HCT116 (cell line): ENCODE results near the gene CAMK1D. TPM values are rescaled to one million over a fixed set of nuclear protein-coding genes. Genes with fewer than 3 reads are reported as not detected.

Experiments
- ATAC-seq: fragments of 200-7000 bp; cut with Tn5 transposase; 2 replicates; pipeline ENCODE4 v1.9.1; 2020; ENCODE audit warnings: mild to moderate bottlenecking, moderate library complexity
- BruUV-seq: library from RNA; stranded (reverse); fragments of 400-500 nt; replicated peaks from 2 replicates; lab custom pipeline; 2021; lab: Mats Ljungman, UMichigan
- CTCF ChIA-PET: fragments of 300-600 bp; sonication (Branson Sonifier 250); formaldehyde crosslinking; loops from one replicate; lab custom pipeline; 2021; ENCODE audit warnings: antibody characterized with exemption; lab: Charles Lee
- POLR2A ChIA-PET: fragments of 300-600, 350-600 bp; sonication (Branson Sonifier 250); formaldehyde crosslinking; loops from one replicate; lab custom pipeline; 2021; ENCODE audit warnings: antibody characterized with exemption; lab: Charles Lee
- RAD21 ChIA-PET, 2 experiments: fragments of 300-600 bp; sonication (Branson Sonifier 250); formaldehyde crosslinking; loops; one replicate each; lab custom pipeline; 2023; ENCODE audit warnings: low total read pairs in 2 of 2; ENCODE audit not compliant: uncharacterized antibody in 2 of 2, unreplicated experiment in 2 of 2, low non-redundant PET in 1 of 2; lab: Charles Lee
- DNase-seq: peaks from one replicate; pipeline ENCODE4 v3.0.0-alpha.2; 2010; ENCODE audit warnings: low read depth, low spot score
- H2AFZ ChIP-seq: fragments of 200-600 bp; shearing (Covaris generic), sonication (generic); 2 replicates; pipeline ENCODE4 v1.6.1; 2017; ENCODE audit warnings: low read depth, mixed run types, mixed read lengths, antibody characterized with exemption, low read length; ENCODE audit not compliant: poor library complexity, severe bottlenecking
- H3K27ac ChIP-seq: 2 replicates; pipeline ENCODE4 v1.5.1; 2012; ENCODE audit warnings: low read depth, low read length
- H3K27me3 ChIP-seq: fragments of 200-600 bp; sonication (generic); 2 replicates; pipeline ENCODE4 v1.6.1; 2016; ENCODE audit warnings: mixed run types, low read length, mixed read lengths; ENCODE audit not compliant: insufficient read depth
- H3K36me3 ChIP-seq, 2 experiments: fragments of 200-500 bp in 1 of 2; fragments of 200-600 bp in 1 of 2; sonication (Bioruptor generic) in 1 of 2; sonication (generic) in 1 of 2; 2 replicates each; pipeline versions ENCODE4 v1.5.1 to v1.6.1; 2014 to 2016; ENCODE audit warnings: low read length in 2 of 2, inconsistent platforms in 1 of 2, mixed read lengths in 1 of 2, mixed run types in 1 of 2; ENCODE audit not compliant: insufficient read depth in 2 of 2, control insufficient read depth in 1 of 2
- H3K4me1 ChIP-seq, 2 experiments: fragments of 200-600 bp in 1 of 2; sonication (generic) in 1 of 2; 2 replicates each; pipeline versions ENCODE4 v1.5.1 to v1.6.1; 2012 to 2017; ENCODE audit warnings: low read length in 2 of 2, inconsistent platforms in 1 of 2, mild to moderate bottlenecking in 1 of 2, mixed read lengths in 1 of 2, mixed run types in 1 of 2, moderate library complexity in 1 of 2; ENCODE audit not compliant: insufficient read depth in 2 of 2, control insufficient read depth in 1 of 2
- H3K4me2 ChIP-seq: fragments of 200-600 bp; sonication (generic); 2 replicates; pipeline ENCODE4 v1.6.1; 2017; ENCODE audit warnings: mixed run types, low read length, mixed read lengths
- H3K4me3 ChIP-seq, 2 experiments: fragments of 200-600 bp in 1 of 2; sonication (generic) in 1 of 2; replicated peaks in 1 of 2; 2 replicates each; pipeline ENCODE4 v1.5.1; 2011 to 2016; ENCODE audit warnings: low read length in 2 of 2, control low read depth in 1 of 2, low read depth in 1 of 2, mild to moderate bottlenecking in 1 of 2, mixed read lengths in 1 of 2, mixed run types in 1 of 2
- H3K79me2 ChIP-seq: fragments of 200-600 bp; sonication (generic); 2 replicates; pipeline ENCODE4 v1.6.1; 2017; ENCODE audit warnings: mild to moderate bottlenecking, mixed run types, low read length, moderate library complexity, mixed read lengths; ENCODE audit not compliant: insufficient read depth
- H3K9ac ChIP-seq: fragments of 200-600 bp; sonication (generic); 2 replicates; pipeline ENCODE4 v1.6.1; 2016; ENCODE audit warnings: low read length, mixed read lengths
- H3K9me2 ChIP-seq: fragments of 200-600 bp; sonication (generic), shearing (Covaris generic); 2 replicates; pipeline ENCODE4 v1.6.1; 2017; ENCODE audit warnings: mixed run types, mild to moderate bottlenecking, moderate library complexity; ENCODE audit not compliant: insufficient read depth
- H3K9me3 ChIP-seq, 2 experiments: fragments of 200-500 bp in 1 of 2; fragments of 200-600 bp in 1 of 2; sonication (Bioruptor generic) in 1 of 2; sonication (generic) in 1 of 2; 2 replicates each; pipeline ENCODE4 v1.6.1; 2014 to 2017; ENCODE audit warnings: low read length in 2 of 2, mixed read lengths in 2 of 2, inconsistent platforms in 1 of 2, low read depth in 1 of 2, mild to moderate bottlenecking in 1 of 2, mixed run types in 1 of 2, moderate library complexity in 1 of 2; ENCODE audit not compliant: control insufficient read depth in 1 of 2, insufficient read depth in 1 of 2
- H4K20me1 ChIP-seq: fragments of 200-600 bp; sonication (generic), shearing (Covaris generic); 2 replicates; pipeline ENCODE4 v1.6.1; 2017; ENCODE audit warnings: mixed run types, mild to moderate bottlenecking, moderate library complexity; ENCODE audit not compliant: insufficient read depth
- CEBPB ChIP-seq: IDR thresholded peaks from 2 replicates; pipeline ENCODE4 v1.6.1; 2012; ENCODE audit warnings: low read depth
- ELF1 ChIP-seq: IDR thresholded peaks from 2 replicates; pipeline ENCODE4 v1.6.1; 2012; ENCODE audit warnings: low read depth, borderline replicate concordance
- EZH2phosphoT487 ChIP-seq: fragments of 200-600 bp; IDR thresholded peaks from 2 replicates; pipeline ENCODE4 v1.6.1; 2018; ENCODE audit warnings: antibody characterized with exemption, borderline replicate concordance
- RAD21 ChIP-seq: IDR thresholded peaks from 2 replicates; pipeline ENCODE4 v1.6.1; 2012; ENCODE audit warnings: low read depth, mild to moderate bottlenecking
- REST ChIP-seq: IDR thresholded peaks from 2 replicates; pipeline ENCODE4 v1.6.1; 2012; ENCODE audit warnings: low read depth
- SIN3A ChIP-seq: IDR thresholded peaks from 2 replicates; pipeline ENCODE4 v1.6.1; 2012; ENCODE audit warnings: low read depth
- SRF ChIP-seq: IDR thresholded peaks from 2 replicates; pipeline ENCODE4 v1.6.1; 2012; ENCODE audit warnings: low read depth
- ZFX ChIP-seq: fragments of 450-650 bp; IDR thresholded peaks from 2 replicates; pipeline ENCODE4 v1.6.1; 2017
- ZNF274 ChIP-seq: fragments of 200-500 bp; sonication (Bioruptor generic); IDR thresholded peaks from 2 replicates; pipeline ENCODE4 v1.6.1; 2014; ENCODE audit warnings: mild to moderate bottlenecking, low read depth, low read length, inconsistent platforms
- intact Hi-C: fragments of 100-400 bp; cut with micrococcal nuclease; formaldehyde crosslinking; loops from 2 replicates; pipeline ENCODE4 v1.10.0; 2022
- total RNA-seq: library from RNA; stranded (reverse); gene quantifications from one replicate; pipeline ENCODE4 v1.2.1, GENCODE V29; 2021; ENCODE audit not compliant: unreplicated experiment

CAMK1D gene
- total RNA-seq, 1 experiment from 2014 or later, result 9.6 TPM

GRCh38 chr10:12823328-12823727, 474.0 kb downstream of the CAMK1D start:
- Histone ChIP-seq H3K27me3 (no peaks in the 10 kb centered on the region), H3K4me1 (no peaks in the 10 kb centered on the region), H3K9ac (no peak overlapping the region), H2AFZ (no peak overlapping the region), H3K9me3 (no peaks in the 10 kb centered on the region), H3K79me2 (no peaks in the 10 kb centered on the region), H3K36me3 (no peaks in the 10 kb centered on the region), H3K27ac (no peak overlapping the region), H3K9me2 (no peaks in the 10 kb centered on the region), H3K4me3 (no peak overlapping the region), H4K20me1 (no peaks in the 10 kb centered on the region), H3K4me2 (no peak overlapping the region)
- intact Hi-C loops, result no loop called here
- BruUV-seq, result no TSS peak
- ChIA-PET RAD21 (no interaction called here), POLR2A (no interaction called here), CTCF (no interaction called here)
- ATAC-seq, result no peak
- no peak for TF ChIP-seq ZNF274
- TF ChIP-seq ZFX, result no peak
- TF ChIP-seq RAD21, result no peak
- TF ChIP-seq SRF, result no peak
- TF ChIP-seq REST, result no peak
- no peak for TF ChIP-seq SIN3A
- TF ChIP-seq CEBPB, result no peak
- no peak for DNase-seq

GRCh38 chr10:12825260-12825849, 476.0 kb downstream of the CAMK1D start:
- Histone ChIP-seq H3K4me3 (no peak overlapping the region), H3K4me2 (no peak overlapping the region), H3K27me3 (no peaks in the 10 kb centered on the region), H3K4me1 (no peaks in the 10 kb centered on the region), H3K9me2 (no peaks in the 10 kb centered on the region), H3K36me3 (no peaks in the 10 kb centered on the region), H4K20me1 (no peaks in the 10 kb centered on the region), H3K27ac (no peak overlapping the region), H3K9me3 (no peaks in the 10 kb centered on the region), H3K79me2 (no peaks in the 10 kb centered on the region), H2AFZ (no peak overlapping the region), H3K9ac (no peak overlapping the region)
- POLR2A ChIA-PET, result no interaction called here
- TF ChIP-seq CEBPB (no peak), ZFX (no peak), REST (no peak), EZH2phosphoT487 (no peak), ELF1 (no peak), ZNF274 (no peak)
- RAD21 ChIA-PET, result no interaction called here
- intact Hi-C loops, result no loop called here
- ATAC-seq (no peak), DNase-seq (no peak)
- no TSS peak for BruUV-seq
- CTCF ChIA-PET, result no interaction called here
